Neural progenitor cell (in vitro differentiated cells): ENCODE results near the gene ZNF732.

Source experiments
- EZH2 ChIP-seq: fragments of 200-600 bp; sonication (generic); IDR thresholded peaks from 2 replicates; pipeline ENCODE4 v1.6.1; 2017; ENCODE audit warnings: antibody characterized with exemption, mild to moderate bottlenecking, moderate library complexity
- TF ChIP-seq, protein P1 (sequence below): fragments of 200-600 bp; sonication (generic); IDR thresholded peaks from 2 replicates; pipeline ENCODE4 v1.5.1; 2017; ENCODE audit warnings: antibody characterized with exemption, mild to moderate bottlenecking

DNA sequence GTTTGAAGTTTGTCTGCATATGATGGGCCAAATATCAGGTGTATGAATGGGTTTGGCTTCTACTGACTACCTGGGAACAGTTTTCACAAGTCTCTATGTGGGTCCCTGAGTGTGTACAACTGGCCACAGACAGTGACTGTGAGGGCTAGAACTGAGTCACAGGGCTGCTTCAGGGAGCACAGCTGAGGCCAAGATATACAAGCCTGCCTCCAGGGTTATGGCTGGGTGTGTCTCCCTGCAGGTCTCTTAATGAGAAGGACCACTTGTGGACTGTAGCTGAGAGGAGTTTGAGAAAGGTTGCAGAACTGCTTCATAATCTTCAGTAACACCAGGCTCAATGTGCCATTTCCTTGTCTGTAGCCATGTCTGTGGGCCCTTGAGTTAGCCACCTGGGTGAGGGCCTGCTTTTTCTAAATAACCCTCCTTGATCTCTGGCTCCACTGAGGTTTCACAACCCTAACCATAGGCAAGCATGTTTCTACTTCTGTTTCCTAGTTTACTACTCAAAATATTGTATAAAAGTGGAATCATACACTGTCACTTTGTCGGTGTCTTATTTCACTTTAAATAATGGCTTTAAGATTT is 81.3 kb downstream of the ZNF732 start:
- TF ChIP-seq, protein P1, sequence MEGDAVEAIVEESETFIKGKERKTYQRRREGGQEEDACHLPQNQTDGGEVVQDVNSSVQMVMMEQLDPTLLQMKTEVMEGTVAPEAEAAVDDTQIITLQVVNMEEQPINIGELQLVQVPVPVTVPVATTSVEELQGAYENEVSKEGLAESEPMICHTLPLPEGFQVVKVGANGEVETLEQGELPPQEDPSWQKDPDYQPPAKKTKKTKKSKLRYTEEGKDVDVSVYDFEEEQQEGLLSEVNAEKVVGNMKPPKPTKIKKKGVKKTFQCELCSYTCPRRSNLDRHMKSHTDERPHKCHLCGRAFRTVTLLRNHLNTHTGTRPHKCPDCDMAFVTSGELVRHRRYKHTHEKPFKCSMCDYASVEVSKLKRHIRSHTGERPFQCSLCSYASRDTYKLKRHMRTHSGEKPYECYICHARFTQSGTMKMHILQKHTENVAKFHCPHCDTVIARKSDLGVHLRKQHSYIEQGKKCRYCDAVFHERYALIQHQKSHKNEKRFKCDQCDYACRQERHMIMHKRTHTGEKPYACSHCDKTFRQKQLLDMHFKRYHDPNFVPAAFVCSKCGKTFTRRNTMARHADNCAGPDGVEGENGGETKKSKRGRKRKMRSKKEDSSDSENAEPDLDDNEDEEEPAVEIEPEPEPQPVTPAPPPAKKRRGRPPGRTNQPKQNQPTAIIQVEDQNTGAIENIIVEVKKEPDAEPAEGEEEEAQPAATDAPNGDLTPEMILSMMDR, result no peak
- TF ChIP-seq EZH2, result no peak
